ENCODE measurements around the gene GPR137. TPM values are rescaled to one million over a fixed set of nuclear protein-coding genes. Genes with fewer than 3 reads are reported as not detected.
A peak's percentile ranks its signal among the peaks of the same experiment; 100 is the strongest.

GPR137 gene
- total RNA-seq, 3 donors from 2014 or later (not counting 1 experiment from before 2014, with no cell fraction given) = 29.1 to 61.3 (median 34.4) TPM

GRCh38 chr11:64338716-64339115 is 53.1 kb downstream of the GPR137 start:
- TF ChIP-seq, protein P1, sequence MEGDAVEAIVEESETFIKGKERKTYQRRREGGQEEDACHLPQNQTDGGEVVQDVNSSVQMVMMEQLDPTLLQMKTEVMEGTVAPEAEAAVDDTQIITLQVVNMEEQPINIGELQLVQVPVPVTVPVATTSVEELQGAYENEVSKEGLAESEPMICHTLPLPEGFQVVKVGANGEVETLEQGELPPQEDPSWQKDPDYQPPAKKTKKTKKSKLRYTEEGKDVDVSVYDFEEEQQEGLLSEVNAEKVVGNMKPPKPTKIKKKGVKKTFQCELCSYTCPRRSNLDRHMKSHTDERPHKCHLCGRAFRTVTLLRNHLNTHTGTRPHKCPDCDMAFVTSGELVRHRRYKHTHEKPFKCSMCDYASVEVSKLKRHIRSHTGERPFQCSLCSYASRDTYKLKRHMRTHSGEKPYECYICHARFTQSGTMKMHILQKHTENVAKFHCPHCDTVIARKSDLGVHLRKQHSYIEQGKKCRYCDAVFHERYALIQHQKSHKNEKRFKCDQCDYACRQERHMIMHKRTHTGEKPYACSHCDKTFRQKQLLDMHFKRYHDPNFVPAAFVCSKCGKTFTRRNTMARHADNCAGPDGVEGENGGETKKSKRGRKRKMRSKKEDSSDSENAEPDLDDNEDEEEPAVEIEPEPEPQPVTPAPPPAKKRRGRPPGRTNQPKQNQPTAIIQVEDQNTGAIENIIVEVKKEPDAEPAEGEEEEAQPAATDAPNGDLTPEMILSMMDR (IDR thresholded peaks at IDR 0.05) = no peak
- Mint-ChIP-seq H3K27me3 (ENCODE audit: low read depth in 2 of 2) (no peaks in the 10 kb centered on the region), H3K4me3 (peak overlapping the region; percentile 95), H3K9me3 (no peaks in the 10 kb centered on the region), H3K4me1 (peaks cover 24 to 53% of the 10 kb centered on the region in 2 donors), H3K36me3 (no peaks in the 10 kb centered on the region), H3K27ac (peak overlapping the region; percentile 96 to 98)
- no peak for ATAC-seq
- no peaks in the 10 kb centered on the region for H3K9me3 ChIP-seq (ENCODE audit: control insufficient read depth, insufficient read depth, low read length)
- H3K27ac ChIP-seq (ENCODE audit: low read length) = peak overlapping the region; percentile 98
- H3K4me1 ChIP-seq (ENCODE audit: control insufficient read depth, insufficient read depth, low read length) = peaks cover 54% of the 10 kb centered on the region
- intact Hi-C loops (cut with micrococcal nuclease) = no loop called here
- H3K36me3 ChIP-seq (ENCODE audit: control insufficient read depth, insufficient read depth, low read length) = peaks cover 30% of the 10 kb centered on the region
- H3K4me3 ChIP-seq (ENCODE audit: low read length) = no peak overlapping the region
- DNase-seq = no peak
- WGBS (ENCODE audit: insufficient coverage) = 89% methylated on average over 8 of the region's 8 CpGs
- H3K27me3 ChIP-seq (ENCODE audit: control insufficient read depth, insufficient read depth, low read length) = no peaks in the 10 kb centered on the region

Other genes with a start within 250 kb of the GPR137 start
- not detected for gene FLRT1, start 249.9 kb upstream of the GPR137 start, total RNA-seq
- gene MACROD1, start 119.7 kb upstream of the GPR137 start, total RNA-seq = 1 to 10 TPM in 2 of 3 donors, under 1 TPM in 1; 0.73 to 3.3 (median 1.8) TPM
- gene STIP1, start 99.7 kb upstream of the GPR137 start, total RNA-seq = 100 to 1,000 TPM in 1 of 3 donors, 10 to 100 TPM in 2; 80.9 to 110 (median 85.1) TPM
- gene FERMT3, start 79.1 kb upstream of the GPR137 start, total RNA-seq = 100 to 1,000 TPM; 194 to 202 (median 196) TPM
- gene TRPT1, start 59.7 kb upstream of the GPR137 start, total RNA-seq = 10 to 100 TPM; 22.7 to 30.8 (median 28.5) TPM
- gene NUDT22, start 59.6 kb upstream of the GPR137 start, total RNA-seq = 10 to 100 TPM; 59.1 to 79.1 (median 74.8) TPM
- 10 to 100 TPM; 45.0 to 47.0 (median 46.6) TPM for gene DNAJC4, start 55.3 kb upstream of the GPR137 start, total RNA-seq
- gene VEGFB, start 51.3 kb upstream of the GPR137 start, total RNA-seq = 10 to 100 TPM; 30.7 to 38.7 (median 37.3) TPM
- gene FKBP2, start 44.8 kb upstream of the GPR137 start, total RNA-seq = 10 to 100 TPM; 26.4 to 39.3 (median 30.3) TPM
- 10 to 100 TPM; 16.9 to 21.3 (median 21.0) TPM for gene PPP1R14B, start 38.9 kb upstream of the GPR137 start, total RNA-seq
- gene PLCB3, start 34.3 kb upstream of the GPR137 start, total RNA-seq = 1 to 10 TPM; 5.4 to 7.6 (median 5.5) TPM
- 10 to 100 TPM; 30.6 to 35.8 (median 31.6) TPM for gene BAD, start 1.2 kb upstream of the GPR137 start, total RNA-seq
- gene KCNK4, start 5.5 kb downstream of the GPR137 start, total RNA-seq = under 1 TPM in 2 of 3 donors, not detected in 1; 0.30 to 0.86 TPM
- gene CATSPERZ, start 14.5 kb downstream of the GPR137 start, total RNA-seq = under 1 TPM in 2 of 3 donors, not detected in 1; 0.80 to 0.90 TPM
- 10 to 100 TPM; 47.1 to 51.3 (median 50.0) TPM for gene ESRRA, start 19.7 kb downstream of the GPR137 start, total RNA-seq
- gene TRMT112, start 31.7 kb downstream of the GPR137 start, total RNA-seq = 100 to 1,000 TPM in 2 of 3 donors, 10 to 100 TPM in 1; 98.4 to 106 (median 105) TPM
- gene PRDX5, start 32.3 kb downstream of the GPR137 start, total RNA-seq = 100 to 1,000 TPM in 1 of 3 donors, 10 to 100 TPM in 2; 85.9 to 104 (median 88.8) TPM
- gene CCDC88B, start 54.4 kb downstream of the GPR137 start, total RNA-seq = 100 to 1,000 TPM; 262 to 276 (median 272) TPM
- gene RPS6KA4, start 73.3 kb downstream of the GPR137 start, total RNA-seq = 10 to 100 TPM; 27.6 to 36.0 (median 34.4) TPM

Data from natural killer cell (primary cell).